ENCODE data around the gene HHIPL1.

HHIPL1 gene

GRCh38 chr14:99662846-99663245, 17.9 kb downstream of the HHIPL1 start:
- DNase-seq, result no peak

DNA sequence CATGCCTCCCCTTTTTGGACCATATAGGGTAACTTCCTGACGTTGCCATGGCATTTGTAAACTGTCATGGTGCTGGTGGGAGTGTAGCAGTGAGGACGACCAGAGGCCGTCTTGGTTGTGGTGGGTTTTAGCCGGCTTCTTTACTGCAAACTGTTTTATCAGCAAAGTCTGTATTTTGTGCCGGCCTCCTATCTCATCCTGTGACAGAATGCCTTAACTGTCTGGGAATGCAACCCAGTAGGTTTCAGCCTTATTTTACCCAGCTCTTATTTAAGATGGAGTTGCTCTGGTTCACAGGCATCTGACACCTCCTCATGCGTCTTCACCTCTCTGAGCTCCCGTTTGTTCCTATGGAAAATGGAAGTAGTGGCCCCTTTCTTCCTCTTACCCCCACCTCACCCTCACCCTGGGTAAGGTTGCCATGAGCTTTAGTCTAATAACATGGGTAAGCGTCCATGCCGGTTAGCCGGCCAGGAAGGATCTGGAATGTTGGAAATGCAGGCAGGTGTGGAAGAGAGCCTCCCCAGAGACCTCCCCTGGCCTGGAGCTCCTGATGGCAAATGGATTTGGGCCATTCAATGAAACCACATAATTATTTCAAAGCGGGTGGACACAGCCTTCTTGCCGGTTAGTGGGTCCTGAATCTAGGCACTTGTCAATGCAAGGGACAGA, 18.6 kb downstream of the HHIPL1 start:
- no peak for DNase-seq

- DNase-seq, result no peak
Observed at GRCh38 chr14:99664058-99664936, 19.4 kb downstream of the HHIPL1 start.

GRCh38 chr14:99664937-99665273, 20.0 kb downstream of the HHIPL1 start:
- no peak for DNase-seq

DNA sequence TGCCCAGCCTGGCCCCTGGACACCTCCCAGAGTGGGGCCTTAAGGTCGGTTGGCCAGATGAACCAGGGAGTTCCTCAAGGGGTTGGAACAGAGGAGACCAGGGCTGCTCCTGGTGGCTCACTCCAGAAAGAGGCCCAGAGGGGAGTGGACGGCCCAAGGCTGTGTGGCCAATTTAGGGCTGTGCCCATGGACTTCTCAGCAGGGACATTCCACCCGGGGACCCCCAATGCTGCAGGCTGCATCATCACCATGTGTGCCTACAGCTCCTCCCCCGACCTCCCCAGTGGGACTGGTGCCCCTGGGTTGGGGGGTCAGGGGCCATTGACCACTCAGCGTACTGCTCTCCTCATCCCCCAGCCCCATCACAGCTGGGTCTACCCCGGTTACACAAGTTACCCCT, 21.6 kb downstream of the HHIPL1 start:
- no peak for DNase-seq

DNA sequence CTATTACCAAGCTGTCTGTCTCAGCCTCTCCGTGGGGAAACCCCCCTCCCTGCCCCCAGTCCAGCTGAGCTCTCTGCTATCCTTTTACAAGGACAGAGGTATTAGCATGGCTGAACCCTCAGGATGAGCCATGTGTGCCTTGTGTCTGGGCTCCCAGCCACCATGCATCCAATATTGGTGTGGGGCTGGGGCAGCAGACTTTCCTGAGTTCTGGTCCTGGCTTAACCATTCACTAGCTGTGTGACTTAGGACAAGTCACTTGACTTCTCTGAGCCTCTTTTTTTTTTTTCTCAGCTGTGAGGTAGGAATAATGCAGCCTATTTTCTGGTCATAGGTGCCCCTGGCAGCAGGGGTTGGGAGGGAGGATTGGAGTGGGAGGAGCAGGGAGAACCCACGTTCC, 22.1 kb downstream of the HHIPL1 start:
- no peak for DNase-seq

- DNase-seq, result no peak
Observed at GRCh38 chr14:99667821-99668220, 22.9 kb downstream of the HHIPL1 start.

GRCh38 chr14:99668307-99669295, 23.7 kb downstream of the HHIPL1 start:
- DNase-seq, result no peak

GRCh38 chr14:99670361-99671234, 25.7 kb downstream of the HHIPL1 start:
- DNase-seq, result no peak

- DNase-seq, result no peak
Observed at GRCh38 chr14:99671235-99672224, 26.6 kb downstream of the HHIPL1 start.

DNA sequence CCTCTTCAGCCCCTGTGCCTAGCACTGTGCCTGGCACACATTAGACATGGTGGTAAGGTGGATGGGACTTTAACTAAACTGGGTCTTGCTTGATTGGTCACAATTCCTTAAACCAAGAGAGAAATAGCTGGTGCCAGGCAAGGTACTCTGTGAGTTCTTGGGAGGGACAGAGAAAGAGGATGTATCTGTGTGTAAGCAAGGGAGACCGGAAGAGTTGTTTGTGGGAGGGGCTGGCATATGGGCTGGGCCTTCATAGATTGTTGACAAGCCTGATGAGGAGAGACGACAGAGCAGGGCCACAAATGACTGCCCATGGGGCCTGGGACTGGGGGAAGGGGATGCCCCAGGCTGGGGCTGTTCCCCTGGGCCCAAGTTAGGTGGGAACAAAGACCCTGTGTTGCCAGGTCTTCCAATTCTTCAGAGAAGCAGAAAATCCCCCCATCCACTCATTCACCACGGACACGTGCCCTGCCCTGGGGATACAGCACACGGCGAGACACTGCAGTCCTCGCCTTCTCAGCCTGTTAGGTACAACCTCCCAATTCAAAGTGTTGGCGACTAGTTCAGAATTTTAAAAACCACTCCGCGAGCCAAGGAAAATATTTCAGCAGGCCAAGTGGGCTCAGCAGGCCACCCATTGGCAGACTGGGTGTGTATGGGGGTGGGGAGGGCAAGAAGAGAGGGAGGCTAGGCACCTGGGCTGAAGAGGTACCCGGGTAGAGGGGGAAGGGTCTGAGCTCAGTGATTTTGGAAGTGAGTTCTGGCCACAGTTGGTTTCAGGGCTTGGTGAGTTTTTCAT, 27.8 kb downstream of the HHIPL1 start:
- DNase-seq, result no peak

- DNase-seq, result no peak
Observed at GRCh38 chr14:99673305-99674063, 28.6 kb downstream of the HHIPL1 start.

GRCh38 chr14:99674064-99674650, 29.2 kb downstream of the HHIPL1 start:
- no peak for DNase-seq

DNA sequence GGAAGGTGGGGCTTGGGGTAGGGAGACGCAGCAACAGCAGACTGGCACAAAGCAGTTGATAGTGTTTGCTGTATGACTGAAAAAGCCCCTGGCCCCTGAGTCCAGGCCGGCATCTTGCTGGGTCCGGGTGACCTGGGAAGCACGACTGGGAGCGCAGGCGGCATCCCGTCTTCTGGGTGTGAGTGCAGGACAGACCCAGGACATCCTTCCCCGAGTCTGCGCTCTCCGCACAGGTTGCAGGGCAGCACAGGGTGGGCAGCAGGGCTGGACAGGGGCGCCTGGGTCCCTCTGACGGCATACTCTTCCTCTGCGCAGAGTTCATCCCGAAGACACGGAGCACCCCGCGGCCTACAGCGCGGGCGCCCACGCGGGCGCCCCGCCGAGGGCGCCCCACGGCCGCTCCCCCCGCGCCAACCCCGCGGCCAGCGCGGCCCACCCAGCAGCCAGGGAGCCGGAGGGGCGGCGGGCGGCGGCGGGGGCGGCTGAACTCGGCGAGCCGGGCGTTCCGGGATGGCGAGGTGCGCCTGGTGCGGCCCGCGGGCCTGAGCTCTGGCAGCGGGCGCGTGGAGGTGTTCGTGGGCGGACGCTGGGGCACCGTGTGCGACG, 29.9 kb downstream of the HHIPL1 start:
- no peak for DNase-seq

GRCh38 chr14:99675382-99675835, 30.5 kb downstream of the HHIPL1 start:
- no peak for DNase-seq

GRCh38 chr14:99675951-99676350, 31.0 kb downstream of the HHIPL1 start:
- DNase-seq, result no peak

- no peak for DNase-seq
Observed at GRCh38 chr14:99676657-99677056, 31.7 kb downstream of the HHIPL1 start.
